Neural cell (in vitro differentiated cells): ENCODE measurements around the gene CPNE4.

ENCODE experiments used
- EP300 ChIP-seq: fragments of 450-650 bp; conservative IDR thresholded peaks from 2 replicates; pipeline ENCODE4 v1.6.1; 2014; ENCODE audit warnings: antibody characterized with exemption, mild to moderate bottlenecking, moderate library complexity; ENCODE audit not compliant: poor library complexity, severe bottlenecking
- MXI1 ChIP-seq: fragments of 450-650 bp; conservative IDR thresholded peaks from 2 replicates; pipeline ENCODE4 v1.6.1; 2014; ENCODE audit warnings: antibody characterized with exemption, mild to moderate bottlenecking; ENCODE audit not compliant: poor library complexity, severe bottlenecking
- SMC3 ChIP-seq: fragments of 450-650 bp; conservative IDR thresholded peaks from 2 replicates; pipeline ENCODE4 v1.6.1; 2014; ENCODE audit warnings: antibody characterized with exemption, mild to moderate bottlenecking, moderate library complexity; ENCODE audit not compliant: poor library complexity
- TF ChIP-seq, protein P1 (sequence below): fragments of 450-650 bp; IDR thresholded peaks from 2 replicates; pipeline ENCODE4 v1.5.1; 2014; ENCODE audit warnings: antibody characterized with exemption, mild to moderate bottlenecking, moderate library complexity; ENCODE audit not compliant: poor library complexity, severe bottlenecking
- TF ChIP-seq, protein P2 (sequence below): IDR thresholded peaks from 2 replicates; pipeline ENCODE4 v1.6.1; 2012; ENCODE audit warnings: borderline replicate concordance

DNA sequence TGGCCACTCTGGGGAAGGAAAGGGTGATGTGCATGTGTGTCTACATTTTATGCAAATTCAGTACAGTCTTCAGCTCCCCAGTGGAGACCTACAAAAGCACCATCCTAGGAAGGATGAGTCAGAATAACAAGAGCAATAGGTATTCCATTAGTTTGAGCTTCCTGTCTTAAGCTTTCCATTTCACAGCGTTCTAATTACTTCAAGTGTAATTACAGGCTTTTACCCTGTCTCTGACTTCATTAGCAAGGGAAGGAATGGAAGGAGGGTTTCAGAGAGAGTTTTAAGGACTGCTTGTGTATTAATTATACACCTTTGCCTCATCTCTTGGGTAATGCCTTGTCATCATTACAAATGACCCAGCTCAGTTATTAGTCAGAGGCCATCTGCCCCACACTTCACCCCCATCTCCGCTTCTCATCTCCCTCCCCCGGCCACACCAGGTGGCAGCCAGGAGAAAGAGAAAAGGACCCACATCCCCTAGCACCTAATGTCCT lies 329.2 kb downstream of the CPNE4 start:
- TF ChIP-seq, protein P1, sequence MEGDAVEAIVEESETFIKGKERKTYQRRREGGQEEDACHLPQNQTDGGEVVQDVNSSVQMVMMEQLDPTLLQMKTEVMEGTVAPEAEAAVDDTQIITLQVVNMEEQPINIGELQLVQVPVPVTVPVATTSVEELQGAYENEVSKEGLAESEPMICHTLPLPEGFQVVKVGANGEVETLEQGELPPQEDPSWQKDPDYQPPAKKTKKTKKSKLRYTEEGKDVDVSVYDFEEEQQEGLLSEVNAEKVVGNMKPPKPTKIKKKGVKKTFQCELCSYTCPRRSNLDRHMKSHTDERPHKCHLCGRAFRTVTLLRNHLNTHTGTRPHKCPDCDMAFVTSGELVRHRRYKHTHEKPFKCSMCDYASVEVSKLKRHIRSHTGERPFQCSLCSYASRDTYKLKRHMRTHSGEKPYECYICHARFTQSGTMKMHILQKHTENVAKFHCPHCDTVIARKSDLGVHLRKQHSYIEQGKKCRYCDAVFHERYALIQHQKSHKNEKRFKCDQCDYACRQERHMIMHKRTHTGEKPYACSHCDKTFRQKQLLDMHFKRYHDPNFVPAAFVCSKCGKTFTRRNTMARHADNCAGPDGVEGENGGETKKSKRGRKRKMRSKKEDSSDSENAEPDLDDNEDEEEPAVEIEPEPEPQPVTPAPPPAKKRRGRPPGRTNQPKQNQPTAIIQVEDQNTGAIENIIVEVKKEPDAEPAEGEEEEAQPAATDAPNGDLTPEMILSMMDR, result no peak
- no peak for TF ChIP-seq SMC3
- TF ChIP-seq, protein P2, sequence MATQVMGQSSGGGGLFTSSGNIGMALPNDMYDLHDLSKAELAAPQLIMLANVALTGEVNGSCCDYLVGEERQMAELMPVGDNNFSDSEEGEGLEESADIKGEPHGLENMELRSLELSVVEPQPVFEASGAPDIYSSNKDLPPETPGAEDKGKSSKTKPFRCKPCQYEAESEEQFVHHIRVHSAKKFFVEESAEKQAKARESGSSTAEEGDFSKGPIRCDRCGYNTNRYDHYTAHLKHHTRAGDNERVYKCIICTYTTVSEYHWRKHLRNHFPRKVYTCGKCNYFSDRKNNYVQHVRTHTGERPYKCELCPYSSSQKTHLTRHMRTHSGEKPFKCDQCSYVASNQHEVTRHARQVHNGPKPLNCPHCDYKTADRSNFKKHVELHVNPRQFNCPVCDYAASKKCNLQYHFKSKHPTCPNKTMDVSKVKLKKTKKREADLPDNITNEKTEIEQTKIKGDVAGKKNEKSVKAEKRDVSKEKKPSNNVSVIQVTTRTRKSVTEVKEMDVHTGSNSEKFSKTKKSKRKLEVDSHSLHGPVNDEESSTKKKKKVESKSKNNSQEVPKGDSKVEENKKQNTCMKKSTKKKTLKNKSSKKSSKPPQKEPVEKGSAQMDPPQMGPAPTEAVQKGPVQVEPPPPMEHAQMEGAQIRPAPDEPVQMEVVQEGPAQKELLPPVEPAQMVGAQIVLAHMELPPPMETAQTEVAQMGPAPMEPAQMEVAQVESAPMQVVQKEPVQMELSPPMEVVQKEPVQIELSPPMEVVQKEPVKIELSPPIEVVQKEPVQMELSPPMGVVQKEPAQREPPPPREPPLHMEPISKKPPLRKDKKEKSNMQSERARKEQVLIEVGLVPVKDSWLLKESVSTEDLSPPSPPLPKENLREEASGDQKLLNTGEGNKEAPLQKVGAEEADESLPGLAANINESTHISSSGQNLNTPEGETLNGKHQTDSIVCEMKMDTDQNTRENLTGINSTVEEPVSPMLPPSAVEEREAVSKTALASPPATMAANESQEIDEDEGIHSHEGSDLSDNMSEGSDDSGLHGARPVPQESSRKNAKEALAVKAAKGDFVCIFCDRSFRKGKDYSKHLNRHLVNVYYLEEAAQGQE, result no peak
- no peak for TF ChIP-seq EP300
- TF ChIP-seq MXI1, result no peak
